ENCODE results near the gene GNAI1. TPM values are rescaled to one million over a fixed set of nuclear protein-coding genes. Genes with fewer than 3 reads are reported as not detected.

Gene GNAI1
- total and polyA plus RNA-seq, 10 of the 15 experiments (the other 5 are each of a cell fraction or from before 2014, with no cell fraction given): not detected

DNA sequence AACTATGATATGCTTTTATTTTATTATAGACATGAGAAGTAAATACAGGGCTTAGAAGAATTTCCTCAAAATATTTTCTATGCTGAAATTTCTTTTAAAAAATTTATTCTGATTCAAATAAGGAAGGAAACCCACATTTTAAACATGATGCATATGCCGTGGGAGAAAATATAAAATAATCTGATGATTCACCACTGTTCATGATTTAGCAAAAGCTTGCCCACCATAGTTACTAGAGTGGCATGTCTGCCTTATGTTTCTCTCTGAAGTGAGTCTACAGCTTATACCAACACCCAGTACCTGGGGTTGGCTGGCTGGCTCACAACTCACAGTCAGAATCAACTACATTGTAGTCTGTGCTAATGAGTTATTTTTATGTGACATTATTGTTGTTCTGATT is 102.0 kb downstream of the GNAI1 start (continued):
- no peak for TF ChIP-seq HDAC2 (IDR thresholded peaks at IDR 0.05)

DNA sequence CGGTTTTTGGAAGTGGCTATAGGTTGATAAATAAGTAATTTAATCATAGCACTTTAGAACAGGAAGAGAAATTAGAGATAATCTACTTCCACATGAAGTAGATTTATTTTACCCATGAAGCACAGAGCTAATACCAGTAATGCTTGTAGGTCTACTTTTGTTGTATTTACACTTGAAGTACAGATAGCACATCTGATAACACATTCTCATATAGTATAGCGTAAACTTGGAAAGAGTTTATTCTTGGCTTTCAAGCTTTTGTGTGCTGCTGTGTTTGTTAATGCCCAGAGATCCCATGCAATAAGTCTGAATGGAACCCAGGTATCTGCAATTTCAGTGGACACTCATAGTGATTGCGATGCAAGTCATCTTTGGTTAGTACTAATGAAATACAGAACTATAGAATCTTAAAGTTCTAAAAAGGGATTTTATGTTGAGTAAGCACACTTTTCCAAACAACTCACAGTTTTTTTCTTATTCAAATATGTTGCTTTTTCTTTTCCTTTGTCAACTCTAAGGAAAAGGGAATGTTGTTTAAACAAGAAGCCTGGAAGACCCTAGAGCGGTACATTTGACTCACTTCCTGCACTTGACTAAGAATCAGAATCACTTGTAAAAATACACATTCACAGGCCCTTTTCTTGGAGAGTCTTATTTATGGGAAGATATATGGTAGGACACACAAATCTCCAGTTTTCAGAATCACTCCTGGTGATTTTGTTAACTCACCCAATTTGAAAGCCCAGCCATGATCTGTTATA is 105.8 kb downstream of the GNAI1 start:
- no peak overlapping the region for H2AFZ ChIP-seq (ENCODE audit: control insufficient read depth, low read depth, low read length)
- CTCF ChIA-PET: no interaction called here
- RAD21 ChIA-PET (ENCODE audit: unreplicated experiment): no interaction called here
- intact Hi-C loops (cut with micrococcal nuclease; ENCODE audit: unreplicated experiment) (no loop called here), in situ Hi-C loops (cut with MboI) (no loop called here)
- no peak overlapping the region for H3K4me3 ChIP-seq
- no peaks in the 10 kb centered on the region for H3K79me2 ChIP-seq (ENCODE audit: control insufficient read depth, insufficient read depth, low read length)
- H3K36me3 ChIP-seq (ENCODE audit: control insufficient read depth in 2 of 2, insufficient read depth in 2 of 2, low read length in 1 of 2): no peaks in the 10 kb centered on the region
- H3K9ac ChIP-seq (ENCODE audit: control insufficient read depth, insufficient read depth, low read length): no peak overlapping the region
- DNase-seq (ENCODE audit: low read depth, low spot score) (no peak), FAIRE-seq (no peak), ATAC-seq (no peak)
- no peak overlapping the region for H3K27ac ChIP-seq (ENCODE audit: control insufficient read depth, insufficient read depth)
- POLR2A ChIA-PET: no interaction called here
- TF ChIP-seq, protein P1, sequence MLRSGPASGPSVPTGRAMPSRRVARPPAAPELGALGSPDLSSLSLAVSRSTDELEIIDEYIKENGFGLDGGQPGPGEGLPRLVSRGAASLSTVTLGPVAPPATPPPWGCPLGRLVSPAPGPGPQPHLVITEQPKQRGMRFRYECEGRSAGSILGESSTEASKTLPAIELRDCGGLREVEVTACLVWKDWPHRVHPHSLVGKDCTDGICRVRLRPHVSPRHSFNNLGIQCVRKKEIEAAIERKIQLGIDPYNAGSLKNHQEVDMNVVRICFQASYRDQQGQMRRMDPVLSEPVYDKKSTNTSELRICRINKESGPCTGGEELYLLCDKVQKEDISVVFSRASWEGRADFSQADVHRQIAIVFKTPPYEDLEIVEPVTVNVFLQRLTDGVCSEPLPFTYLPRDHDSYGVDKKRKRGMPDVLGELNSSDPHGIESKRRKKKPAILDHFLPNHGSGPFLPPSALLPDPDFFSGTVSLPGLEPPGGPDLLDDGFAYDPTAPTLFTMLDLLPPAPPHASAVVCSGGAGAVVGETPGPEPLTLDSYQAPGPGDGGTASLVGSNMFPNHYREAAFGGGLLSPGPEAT (IDR thresholded peaks at IDR 0.05; ENCODE audit: low read depth): no peak
- H3K4me2 ChIP-seq (ENCODE audit: control insufficient read depth, insufficient read depth): no peak overlapping the region
- BruUV-seq (replicated peaks): no TSS peak
- H4K20me1 ChIP-seq (ENCODE audit: control insufficient read depth, insufficient read depth): no peaks in the 10 kb centered on the region
- H3K9me3 ChIP-seq (replicated peaks; ENCODE audit: control insufficient read depth, insufficient read depth, low read length): no peaks in the 10 kb centered on the region
- no peaks in the 10 kb centered on the region for H3K27me3 ChIP-seq (replicated peaks in 1 of 2; ENCODE audit: control insufficient read depth in 2 of 2, insufficient read depth in 2 of 2, low read length in 1 of 2)
- 35% methylated on average over 4 of the region's 4 CpGs for WGBS (ENCODE audit: insufficient coverage, insufficient replicate concordance, low lambda C conversion rate, missing lambda C conversion rate)
- SMC1A ChIA-PET (ENCODE audit: uncharacterized antibody, unreplicated experiment): no interaction called here
- no peaks in the 10 kb centered on the region for H3K4me1 ChIP-seq (ENCODE audit: control insufficient read depth, insufficient read depth, low read length)

DNA sequence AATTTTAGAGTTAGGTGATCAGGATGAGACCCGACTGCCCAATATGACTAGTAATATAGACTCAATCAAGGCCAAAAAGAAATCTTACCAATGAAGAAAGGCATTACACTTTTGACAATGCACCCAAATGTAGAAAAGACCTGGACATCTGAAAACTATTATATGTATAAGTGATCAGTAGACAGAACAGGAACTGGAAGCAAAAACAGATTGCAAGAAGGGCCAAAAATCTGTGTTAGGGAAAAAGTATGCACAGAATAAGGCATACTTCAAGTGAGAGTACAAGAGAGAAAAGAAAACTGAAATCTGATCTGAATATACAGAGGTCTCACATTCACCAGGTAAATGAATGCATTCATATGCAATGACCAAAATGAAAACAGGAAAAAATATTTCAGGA is 107.0 kb downstream of the GNAI1 start:
- DNase-seq (ENCODE audit: low read depth, low spot score) (no peak), ATAC-seq (no peak), FAIRE-seq (no peak)
- Histone ChIP-seq H2AFZ (ENCODE audit: control insufficient read depth, low read depth, low read length) (no peak overlapping the region), H3K27me3 (replicated peaks in 1 of 2; ENCODE audit: control insufficient read depth in 2 of 2, insufficient read depth in 2 of 2, low read length in 1 of 2) (no peaks in the 10 kb centered on the region), H4K20me1 (ENCODE audit: control insufficient read depth, insufficient read depth) (no peaks in the 10 kb centered on the region), H3K36me3 (ENCODE audit: control insufficient read depth in 2 of 2, insufficient read depth in 2 of 2, low read length in 1 of 2) (no peaks in the 10 kb centered on the region), H3K4me3 (no peak overlapping the region), H3K79me2 (ENCODE audit: control insufficient read depth, insufficient read depth, low read length) (no peaks in the 10 kb centered on the region), H3K9ac (ENCODE audit: control insufficient read depth, insufficient read depth, low read length) (no peak overlapping the region), H3K27ac (ENCODE audit: control insufficient read depth, insufficient read depth) (no peak overlapping the region), H3K9me3 (replicated peaks; ENCODE audit: control insufficient read depth, insufficient read depth, low read length) (no peaks in the 10 kb centered on the region), H3K4me1 (ENCODE audit: control insufficient read depth, insufficient read depth, low read length) (no peaks in the 10 kb centered on the region), H3K4me2 (ENCODE audit: control insufficient read depth, insufficient read depth) (no peak overlapping the region)
- CTCF ChIA-PET: no interaction called here
- POLR2A ChIA-PET: no interaction called here
- in situ Hi-C loops (cut with MboI) (no loop called here), intact Hi-C loops (cut with micrococcal nuclease; ENCODE audit: unreplicated experiment) (no loop called here)
- BruUV-seq (replicated peaks): no TSS peak
- RAD21 ChIA-PET (ENCODE audit: unreplicated experiment): no interaction called here
- TF ChIP-seq YBX1 (IDR thresholded peaks at IDR 0.05) (no peak), WRNIP1 (IDR thresholded peaks at IDR 0.05; ENCODE audit: borderline replicate concordance, low read depth, low read length) (no peak), SIX5 (IDR thresholded peaks at IDR 0.05; ENCODE audit: low read depth, low read length, severe bottlenecking) (no peak), ZNF384 (IDR thresholded peaks at IDR 0.05; ENCODE audit: borderline replicate concordance, low read depth, low read length) (no peak), NFXL1 (IDR thresholded peaks at IDR 0.05; ENCODE audit: borderline replicate concordance) (no peak), JUND (IDR thresholded peaks at IDR 0.05; ENCODE audit: low read depth, low read length) (no peak)
- SMC1A ChIA-PET (ENCODE audit: uncharacterized antibody, unreplicated experiment): no interaction called here
- 0% methylated on average over 1 of the region's 1 CpG for WGBS (ENCODE audit: insufficient coverage, insufficient replicate concordance, low lambda C conversion rate, missing lambda C conversion rate)

All from GM12878 (cell line).